ENCODE results near the gene RPL21. TPM values are rescaled to one million over a fixed set of nuclear protein-coding genes. Genes with fewer than 3 reads are reported as not detected.

The RPL21 gene
- total RNA-seq, 1 donor from 2014 or later: 478 TPM

- Mint-ChIP-seq H3K27me3 (ENCODE audit: unreplicated experiment) (peaks cover 5% of the 10 kb centered on the region), H3K4me3 (ENCODE audit: unreplicated experiment) (no peak overlapping the region), H3K4me1 (ENCODE audit: low read depth, unreplicated experiment) (peaks cover 4% of the 10 kb centered on the region), H3K27ac (ENCODE audit: unreplicated experiment) (no peak overlapping the region), H3K36me3 (ENCODE audit: unreplicated experiment) (no peaks in the 10 kb centered on the region), H3K9me3 (ENCODE audit: unreplicated experiment) (no peaks in the 10 kb centered on the region)
- DNase-seq: no peak
- no peak for TF ChIP-seq CTCF (IDR thresholded peaks at IDR 0.05; ENCODE audit: partially characterized antibody, unreplicated experiment)
Measured at GRCh38 chr13:27276188-27276587, 24.8 kb downstream of the RPL21 start.

GRCh38 chr13:27279506-27279905, 28.1 kb downstream of the RPL21 start:
- Mint-ChIP-seq H3K27me3 (ENCODE audit: unreplicated experiment) (peaks cover 4% of the 10 kb centered on the region), H3K27ac (ENCODE audit: unreplicated experiment) (no peak overlapping the region), H3K9me3 (ENCODE audit: unreplicated experiment) (no peaks in the 10 kb centered on the region), H3K4me3 (ENCODE audit: unreplicated experiment) (no peak overlapping the region), H3K36me3 (ENCODE audit: unreplicated experiment) (no peaks in the 10 kb centered on the region), H3K4me1 (ENCODE audit: low read depth, unreplicated experiment) (peaks cover 4% of the 10 kb centered on the region)
- no peak for TF ChIP-seq CTCF (IDR thresholded peaks at IDR 0.05; ENCODE audit: partially characterized antibody, unreplicated experiment)
- no peak for DNase-seq

- Mint-ChIP-seq H3K27me3 (ENCODE audit: unreplicated experiment) (peaks cover 4% of the 10 kb centered on the region), H3K27ac (ENCODE audit: unreplicated experiment) (no peak overlapping the region), H3K9me3 (ENCODE audit: unreplicated experiment) (no peaks in the 10 kb centered on the region), H3K36me3 (ENCODE audit: unreplicated experiment) (no peaks in the 10 kb centered on the region), H3K4me3 (ENCODE audit: unreplicated experiment) (no peak overlapping the region), H3K4me1 (ENCODE audit: low read depth, unreplicated experiment) (peaks cover 2% of the 10 kb centered on the region)
- no peak for DNase-seq
- no peak for TF ChIP-seq CTCF (IDR thresholded peaks at IDR 0.05; ENCODE audit: partially characterized antibody, unreplicated experiment)
Measured at GRCh38 chr13:27280009-27280656, 28.8 kb downstream of the RPL21 start.

GRCh38 chr13:27280841-27281240, 29.5 kb downstream of the RPL21 start:
- TF ChIP-seq CTCF (IDR thresholded peaks at IDR 0.05; ENCODE audit: partially characterized antibody, unreplicated experiment): no peak
- Mint-ChIP-seq H3K4me1 (ENCODE audit: low read depth, unreplicated experiment) (no peaks in the 10 kb centered on the region), H3K36me3 (ENCODE audit: unreplicated experiment) (no peaks in the 10 kb centered on the region)

GRCh38 chr13:27281420-27281819, 30.1 kb downstream of the RPL21 start:
- H3K4me3 Mint-ChIP-seq (ENCODE audit: unreplicated experiment): no peak overlapping the region
- H3K27me3 Mint-ChIP-seq (ENCODE audit: unreplicated experiment): peaks cover 4% of the 10 kb centered on the region
- H3K27ac Mint-ChIP-seq (ENCODE audit: unreplicated experiment): no peak overlapping the region
- H3K9me3 Mint-ChIP-seq (ENCODE audit: unreplicated experiment): no peaks in the 10 kb centered on the region
- H3K36me3 Mint-ChIP-seq (ENCODE audit: unreplicated experiment): no peaks in the 10 kb centered on the region
- no peak for TF ChIP-seq CTCF (IDR thresholded peaks at IDR 0.05; ENCODE audit: partially characterized antibody, unreplicated experiment)
- no peak for DNase-seq
- H3K4me1 Mint-ChIP-seq (ENCODE audit: low read depth, unreplicated experiment): no peaks in the 10 kb centered on the region

More at GRCh38 chr13:27280841-27281240, 29.5 kb downstream of the RPL21 start:
- Mint-ChIP-seq H3K4me3 (ENCODE audit: unreplicated experiment) (no peak overlapping the region), H3K27ac (ENCODE audit: unreplicated experiment) (no peak overlapping the region), H3K9me3 (ENCODE audit: unreplicated experiment) (no peaks in the 10 kb centered on the region), H3K27me3 (ENCODE audit: unreplicated experiment) (peaks cover 4% of the 10 kb centered on the region)
- no peak for DNase-seq
